ENCODE measurements around the gene CETP. TPM values are rescaled to one million over a fixed set of nuclear protein-coding genes. Genes with fewer than 3 reads are reported as not detected.

Gene CETP
- total RNA-seq, 4 donors from 2014 or later: 0.58 to 2.8 TPM; not detected in 2

DNA sequence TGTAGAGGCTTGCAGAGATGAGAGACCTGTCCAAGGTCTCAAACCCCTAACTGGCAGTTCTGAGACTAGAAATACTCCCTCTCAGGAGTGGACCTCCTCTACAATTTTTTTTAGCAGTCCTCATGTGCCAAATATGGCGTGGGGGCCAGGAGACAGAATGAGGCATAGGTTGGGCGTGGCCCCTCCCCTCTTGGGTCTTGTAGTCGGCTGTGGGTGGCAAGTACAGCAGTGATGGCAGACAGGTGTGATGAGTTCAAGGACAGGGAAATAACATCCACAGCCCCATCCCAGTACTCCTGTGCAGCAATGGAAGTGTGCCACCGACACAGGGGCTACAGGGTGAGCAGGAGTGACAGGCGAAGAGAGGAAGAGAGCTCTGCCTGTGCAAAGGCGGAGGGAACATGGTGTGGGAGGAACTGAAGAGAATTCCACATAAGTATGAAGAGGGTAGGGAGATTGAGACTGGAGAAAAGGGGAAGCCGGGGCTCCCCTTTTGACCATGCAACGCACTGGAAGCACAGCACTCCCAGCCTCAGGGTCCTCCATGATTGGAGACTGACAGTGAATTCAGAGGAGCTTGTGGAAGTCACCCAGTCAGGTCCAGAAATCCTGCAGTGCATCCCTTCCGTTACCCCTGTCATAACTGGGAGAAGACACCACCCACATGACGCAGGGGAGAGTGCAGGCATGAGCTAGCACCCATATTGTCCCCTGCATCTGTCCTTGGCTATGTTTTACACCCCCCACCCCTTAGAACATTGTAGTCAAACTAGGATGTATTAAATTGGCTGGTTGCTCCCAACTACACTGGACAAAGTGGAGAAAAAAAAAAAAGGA lies 14.8 kb upstream of the CETP start:
- intact Hi-C loops (cut with DNase I; ENCODE audit: low total_unique reads): no loop called here
- no peak overlapping the region for H3K4me3 ChIP-seq
- H3K27ac ChIP-seq: no peak overlapping the region
- no peaks in the 10 kb centered on the region for H3K27me3 ChIP-seq
- no peaks in the 10 kb centered on the region for H3K4me1 ChIP-seq
- TF ChIP-seq, protein P1, sequence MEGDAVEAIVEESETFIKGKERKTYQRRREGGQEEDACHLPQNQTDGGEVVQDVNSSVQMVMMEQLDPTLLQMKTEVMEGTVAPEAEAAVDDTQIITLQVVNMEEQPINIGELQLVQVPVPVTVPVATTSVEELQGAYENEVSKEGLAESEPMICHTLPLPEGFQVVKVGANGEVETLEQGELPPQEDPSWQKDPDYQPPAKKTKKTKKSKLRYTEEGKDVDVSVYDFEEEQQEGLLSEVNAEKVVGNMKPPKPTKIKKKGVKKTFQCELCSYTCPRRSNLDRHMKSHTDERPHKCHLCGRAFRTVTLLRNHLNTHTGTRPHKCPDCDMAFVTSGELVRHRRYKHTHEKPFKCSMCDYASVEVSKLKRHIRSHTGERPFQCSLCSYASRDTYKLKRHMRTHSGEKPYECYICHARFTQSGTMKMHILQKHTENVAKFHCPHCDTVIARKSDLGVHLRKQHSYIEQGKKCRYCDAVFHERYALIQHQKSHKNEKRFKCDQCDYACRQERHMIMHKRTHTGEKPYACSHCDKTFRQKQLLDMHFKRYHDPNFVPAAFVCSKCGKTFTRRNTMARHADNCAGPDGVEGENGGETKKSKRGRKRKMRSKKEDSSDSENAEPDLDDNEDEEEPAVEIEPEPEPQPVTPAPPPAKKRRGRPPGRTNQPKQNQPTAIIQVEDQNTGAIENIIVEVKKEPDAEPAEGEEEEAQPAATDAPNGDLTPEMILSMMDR (IDR thresholded peaks at IDR 0.05): no peak
- TF ChIP-seq POLR2A (IDR thresholded peaks at IDR 0.05): no peak
- no peaks in the 10 kb centered on the region for H3K9me3 ChIP-seq
- DNase-seq: no peak
- H3K36me3 ChIP-seq: no peaks in the 10 kb centered on the region

DNA sequence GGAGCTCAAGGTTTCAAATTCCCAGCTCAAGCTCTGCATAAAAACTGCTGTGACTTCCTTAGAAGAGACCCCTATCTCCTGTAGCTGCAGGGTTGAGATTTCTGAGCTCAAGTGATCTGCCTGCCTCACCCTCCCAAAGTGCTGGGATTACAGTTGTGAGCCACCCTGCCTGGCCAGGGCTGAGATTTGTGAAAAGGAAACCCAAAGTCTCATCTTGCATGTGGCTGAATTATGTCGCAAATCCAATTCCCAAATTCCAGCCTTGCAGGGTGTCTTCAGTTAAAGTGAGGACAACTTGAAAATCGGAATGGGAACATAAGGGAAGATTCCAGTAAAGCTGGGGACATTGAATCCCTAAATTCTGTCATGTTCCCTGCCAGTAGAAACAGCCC lies 14.2 kb upstream of the CETP start:
- no peak overlapping the region for H3K27ac ChIP-seq
- no peak for DNase-seq
- no peak for TF ChIP-seq POLR2A (IDR thresholded peaks at IDR 0.05)
- TF ChIP-seq, protein P1 (IDR thresholded peaks at IDR 0.05): no peak
- no peaks in the 10 kb centered on the region for H3K27me3 ChIP-seq
- H3K4me1 ChIP-seq: no peaks in the 10 kb centered on the region
- no peaks in the 10 kb centered on the region for H3K36me3 ChIP-seq
- H3K4me3 ChIP-seq: no peak overlapping the region
- intact Hi-C loops (cut with DNase I; ENCODE audit: low total_unique reads): no loop called here
- H3K9me3 ChIP-seq: no peaks in the 10 kb centered on the region

GRCh38 chr16:56948234-56948633 lies 13.5 kb upstream of the CETP start:
- Histone ChIP-seq H3K36me3 (no peaks in the 10 kb centered on the region), H3K4me3 (no peak overlapping the region), H3K4me1 (no peaks in the 10 kb centered on the region), H3K27me3 (no peaks in the 10 kb centered on the region), H3K27ac (no peak overlapping the region), H3K9me3 (no peaks in the 10 kb centered on the region)
- intact Hi-C loops (cut with DNase I; ENCODE audit: low total_unique reads): no loop called here
- DNase-seq: no peak
- TF ChIP-seq POLR2A (IDR thresholded peaks at IDR 0.05): no peak
- TF ChIP-seq, protein P1 (IDR thresholded peaks at IDR 0.05): no peak

GRCh38 chr16:56950051-56950450 lies 11.7 kb upstream of the CETP start:
- Histone ChIP-seq H3K9me3 (no peaks in the 10 kb centered on the region), H3K4me1 (no peaks in the 10 kb centered on the region), H3K27me3 (no peaks in the 10 kb centered on the region), H3K4me3 (no peak overlapping the region), H3K27ac (no peak overlapping the region), H3K36me3 (no peaks in the 10 kb centered on the region)
- DNase-seq: no peak
- TF ChIP-seq, protein P1 (IDR thresholded peaks at IDR 0.05): no peak
- no peak for TF ChIP-seq POLR2A (IDR thresholded peaks at IDR 0.05)
- intact Hi-C loops (cut with DNase I; ENCODE audit: low total_unique reads): no loop called here

- Histone ChIP-seq H3K27me3 (no peaks in the 10 kb centered on the region), H3K4me3 (no peak overlapping the region), H3K27ac (no peak overlapping the region), H3K36me3 (no peaks in the 10 kb centered on the region), H3K4me1 (no peaks in the 10 kb centered on the region), H3K9me3 (no peaks in the 10 kb centered on the region)
- intact Hi-C loops (cut with DNase I; ENCODE audit: low total_unique reads): no loop called here
- DNase-seq: no peak
- TF ChIP-seq, protein P1 (IDR thresholded peaks at IDR 0.05): no peak
- TF ChIP-seq POLR2A (IDR thresholded peaks at IDR 0.05): no peak
Observed at GRCh38 chr16:56950455-56950854, 11.3 kb upstream of the CETP start.

Data from uterus (tissue), 4 donors.